Suprapubic skin (tissue), 4 donors: ENCODE data around the gene CHN2. TPM values are rescaled to one million over a fixed set of nuclear protein-coding genes. Genes with fewer than 3 reads are reported as not detected.

Source experiments
- DNase-seq, 2 donors: peaks; one replicate each; pipeline ENCODE4 v3.0.0-alpha.2; 2019; ENCODE audit warnings: low spot score in 2 of 2
- H3K27ac ChIP-seq: fragments of 200-600 bp; sonication (generic); one replicate; pipeline ENCODE4 v1.5.1; 2019
- H3K27me3 ChIP-seq: fragments of 200-600 bp; sonication (generic); one replicate; pipeline ENCODE4 v1.5.1; 2019
- H3K36me3 ChIP-seq: fragments of 200-600 bp; sonication (generic); one replicate; pipeline ENCODE4 v1.5.1; 2019
- H3K4me1 ChIP-seq: fragments of 200-600 bp; sonication (generic); one replicate; pipeline ENCODE4 v1.5.1; 2019
- H3K4me3 ChIP-seq: fragments of 200-600 bp; sonication (generic); one replicate; pipeline ENCODE4 v1.5.1; 2019; ENCODE audit warnings: mild to moderate bottlenecking
- H3K9me3 ChIP-seq: fragments of 200-600 bp; sonication (generic); one replicate; pipeline ENCODE4 v1.5.1; 2019
- EP300 ChIP-seq: sonication (generic); formaldehyde crosslinking; IDR thresholded peaks from one replicate; pipeline ENCODE4 v1.6.1; 2017; ENCODE audit warnings: antibody characterized with exemption
- POLR2A ChIP-seq, 2 donors: fragments of 450-650 bp; IDR thresholded peaks; one replicate each; pipeline ENCODE4 v1.6.1; 2017; ENCODE audit warnings: antibody characterized with exemption in 2 of 2, mild to moderate bottlenecking in 2 of 2, moderate library complexity in 2 of 2
- POLR2AphosphoS5 ChIP-seq, 3 donors: sonication (generic); formaldehyde crosslinking; IDR thresholded peaks; one replicate each; pipeline ENCODE4 v1.6.1; 2017; ENCODE audit warnings: antibody characterized with exemption in 3 of 3
- WGBS: methylation state at CpG from one replicate; pipeline ENCODE4 v1.1.5; 2018; 5-methylcytosine and 5-hydroxymethylcytosine counted together
- total RNA-seq, 4 donors: library from RNA; depleted of rRNA; stranded (reverse); fragments of >200 nt; gene quantifications; one replicate each; pipeline ENCODE4 v1.1.0, GENCODE V29; 2016
- TF ChIP-seq, protein P1 (sequence below), 2 donors: fragments of 200-600 bp in 1 of 2; fragments of 450-650 bp in 1 of 2; sonication (generic) in 1 of 2; IDR thresholded peaks; one replicate each; pipeline ENCODE4 v1.5.1; 2016 to 2019; ENCODE audit warnings: antibody characterized with exemption in 2 of 2, mild to moderate bottlenecking in 1 of 2, moderate library complexity in 1 of 2

CHN2 gene
- total RNA-seq, 4 donors from 2014 or later = 3.3 to 9.6 (median 6.2) TPM

- Histone ChIP-seq H3K4me3 (no peak overlapping the region), H3K36me3 (no peaks in the 10 kb centered on the region), H3K27ac (no peak overlapping the region), H3K4me1 (no peaks in the 10 kb centered on the region), H3K27me3 (no peaks in the 10 kb centered on the region), H3K9me3 (no peaks in the 10 kb centered on the region)
- TF ChIP-seq EP300 (no peak), POLR2A (IDR thresholded peaks at IDR 0.05) (no peak), POLR2AphosphoS5 (IDR thresholded peaks at IDR 0.05) (no peak)
- TF ChIP-seq, protein P1, sequence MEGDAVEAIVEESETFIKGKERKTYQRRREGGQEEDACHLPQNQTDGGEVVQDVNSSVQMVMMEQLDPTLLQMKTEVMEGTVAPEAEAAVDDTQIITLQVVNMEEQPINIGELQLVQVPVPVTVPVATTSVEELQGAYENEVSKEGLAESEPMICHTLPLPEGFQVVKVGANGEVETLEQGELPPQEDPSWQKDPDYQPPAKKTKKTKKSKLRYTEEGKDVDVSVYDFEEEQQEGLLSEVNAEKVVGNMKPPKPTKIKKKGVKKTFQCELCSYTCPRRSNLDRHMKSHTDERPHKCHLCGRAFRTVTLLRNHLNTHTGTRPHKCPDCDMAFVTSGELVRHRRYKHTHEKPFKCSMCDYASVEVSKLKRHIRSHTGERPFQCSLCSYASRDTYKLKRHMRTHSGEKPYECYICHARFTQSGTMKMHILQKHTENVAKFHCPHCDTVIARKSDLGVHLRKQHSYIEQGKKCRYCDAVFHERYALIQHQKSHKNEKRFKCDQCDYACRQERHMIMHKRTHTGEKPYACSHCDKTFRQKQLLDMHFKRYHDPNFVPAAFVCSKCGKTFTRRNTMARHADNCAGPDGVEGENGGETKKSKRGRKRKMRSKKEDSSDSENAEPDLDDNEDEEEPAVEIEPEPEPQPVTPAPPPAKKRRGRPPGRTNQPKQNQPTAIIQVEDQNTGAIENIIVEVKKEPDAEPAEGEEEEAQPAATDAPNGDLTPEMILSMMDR (IDR thresholded peaks at IDR 0.05) = no peak
- 98% methylated on average over 1 of the region's 1 CpG for WGBS
- no peak for DNase-seq
Observed at GRCh38 chr7:29429401-29429800, 234.8 kb downstream of the CHN2 start.

DNA sequence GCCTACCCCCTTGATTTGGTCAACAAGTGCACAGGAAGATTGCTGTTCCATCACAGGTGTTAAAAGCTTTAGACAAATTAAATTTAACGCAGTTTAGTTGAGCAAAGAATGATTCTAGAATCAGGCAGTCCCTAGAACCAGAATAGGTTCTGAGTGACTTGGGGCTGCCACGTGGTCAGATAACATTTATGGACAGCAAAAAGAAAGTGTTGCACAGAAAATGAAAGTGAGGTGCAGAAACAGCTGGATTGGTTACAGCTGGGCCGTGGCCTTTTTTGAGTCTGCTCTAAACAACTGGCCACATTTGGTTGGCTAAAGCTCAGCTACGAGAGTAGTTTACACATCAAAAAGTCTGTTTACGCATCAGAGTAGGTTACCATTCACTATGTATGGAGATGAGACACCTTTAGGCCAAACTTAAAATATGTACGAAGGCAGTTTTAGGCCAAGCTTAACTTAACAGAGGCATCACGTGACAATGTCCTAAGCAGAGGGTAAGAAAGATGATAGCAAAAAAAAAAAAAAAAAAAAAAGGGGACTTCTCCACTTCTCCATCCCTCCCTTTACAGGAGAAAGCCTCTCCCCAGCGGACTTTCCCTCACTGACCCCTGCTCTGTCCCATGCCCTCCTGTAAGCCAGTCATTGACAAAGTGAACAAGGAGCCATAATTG lies 235.8 kb downstream of the CHN2 start:
- Histone ChIP-seq H3K4me1 (no peaks in the 10 kb centered on the region), H3K4me3 (no peak overlapping the region), H3K27ac (no peak overlapping the region), H3K27me3 (no peaks in the 10 kb centered on the region), H3K9me3 (no peaks in the 10 kb centered on the region), H3K36me3 (no peaks in the 10 kb centered on the region)
- DNase-seq = no peak
- TF ChIP-seq, protein P1 (IDR thresholded peaks at IDR 0.05) = no peak
- TF ChIP-seq EP300 (no peak), POLR2AphosphoS5 (IDR thresholded peaks at IDR 0.05) (no peak), POLR2A (IDR thresholded peaks at IDR 0.05) (no peak)
- WGBS = 95% methylated on average over 8 of the region's 8 CpGs

GRCh38 chr7:29431686-29432085 lies 237.1 kb downstream of the CHN2 start:
- Histone ChIP-seq H3K9me3 (no peaks in the 10 kb centered on the region), H3K4me3 (no peak overlapping the region), H3K4me1 (no peaks in the 10 kb centered on the region), H3K36me3 (no peaks in the 10 kb centered on the region), H3K27me3 (no peaks in the 10 kb centered on the region), H3K27ac (no peak overlapping the region)
- 98% methylated on average over 3 of the region's 3 CpGs for WGBS
- TF ChIP-seq POLR2A (IDR thresholded peaks at IDR 0.05) (no peak), EP300 (no peak), POLR2AphosphoS5 (IDR thresholded peaks at IDR 0.05) (no peak)
- TF ChIP-seq, protein P1 (IDR thresholded peaks at IDR 0.05) = no peak
- DNase-seq = no peak

GRCh38 chr7:29432721-29433120 lies 238.1 kb downstream of the CHN2 start:
- WGBS = 86% methylated on average over 7 of the region's 7 CpGs

DNA sequence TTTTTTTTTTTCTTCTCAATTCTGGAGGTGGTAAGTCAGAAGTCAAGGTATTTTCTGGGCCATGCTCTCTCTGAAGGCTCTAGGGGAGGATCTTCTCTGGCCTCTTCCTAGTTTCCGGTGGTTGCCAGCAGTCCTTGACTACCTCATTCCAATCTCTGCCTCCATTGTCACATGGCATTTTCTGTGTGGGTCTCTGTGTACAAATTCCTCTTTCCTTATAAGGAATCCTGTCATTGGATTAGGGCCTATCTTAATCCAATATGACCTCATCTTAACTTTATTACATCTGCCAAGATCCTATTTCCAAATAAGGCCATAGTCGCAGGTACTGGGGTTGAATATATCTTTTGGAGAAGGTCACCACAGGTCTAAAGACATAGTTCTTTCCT lies 239.8 kb downstream of the CHN2 start:
- TF ChIP-seq POLR2AphosphoS5 (IDR thresholded peaks at IDR 0.05) (no peak), EP300 (no peak), POLR2A (IDR thresholded peaks at IDR 0.05) (no peak)
- TF ChIP-seq, protein P1 (IDR thresholded peaks at IDR 0.05) = no peak
- WGBS = 92% methylated on average over 2 of the region's 2 CpGs
- H3K4me1 ChIP-seq = no peaks in the 10 kb centered on the region

More at GRCh38 chr7:29432721-29433120, 238.1 kb downstream of the CHN2 start:
- Histone ChIP-seq H3K9me3 (no peaks in the 10 kb centered on the region), H3K4me1 (no peaks in the 10 kb centered on the region), H3K36me3 (no peaks in the 10 kb centered on the region), H3K4me3 (no peak overlapping the region), H3K27ac (no peak overlapping the region), H3K27me3 (no peaks in the 10 kb centered on the region)
- no peak for DNase-seq
- TF ChIP-seq POLR2AphosphoS5 (IDR thresholded peaks at IDR 0.05) = no peak
- no peak for TF ChIP-seq POLR2A (IDR thresholded peaks at IDR 0.05)
- no peak for TF ChIP-seq EP300
- TF ChIP-seq, protein P1 (IDR thresholded peaks at IDR 0.05) = no peak

More for the DNA sequence above, 239.8 kb downstream of the CHN2 start:
- Histone ChIP-seq H3K36me3 (no peaks in the 10 kb centered on the region), H3K27me3 (no peaks in the 10 kb centered on the region), H3K4me3 (no peak overlapping the region), H3K27ac (no peak overlapping the region), H3K9me3 (no peaks in the 10 kb centered on the region)
- DNase-seq = no peak
